DND-41 (cell line): ENCODE results near the gene SNAPC4.
A peak's percentile ranks its signal among the peaks of the same experiment; 100 is the strongest.

Experiments used
- ATAC-seq: fragments of 200-7000 bp; cut with Tn5 transposase; 3 replicates; pipeline ENCODE4 v1.9.1; 2021; ENCODE audit warnings: low read depth; ENCODE audit not compliant: insufficient read depth
- DNase-seq: peaks from one replicate; pipeline ENCODE4 v3.0.0-alpha.2; 2020
- H2AFZ ChIP-seq: 2 replicates; pipeline ENCODE4 v1.6.0; 2012; ENCODE audit warnings: low read depth, low read length
- H3K27ac ChIP-seq: 2 replicates; pipeline ENCODE4 v1.5.1; 2012; ENCODE audit warnings: low read length, inconsistent platforms
- H3K27me3 ChIP-seq: fragments of 200-600 bp; sonication (generic); 2 replicates; pipeline ENCODE4 v1.6.0; 2012; ENCODE audit warnings: low read length, mild to moderate bottlenecking, inconsistent platforms; ENCODE audit not compliant: insufficient read depth, poor library complexity
- H3K36me3 ChIP-seq: 2 replicates; pipeline ENCODE4 v1.5.1; 2012; ENCODE audit warnings: low read length, inconsistent platforms; ENCODE audit not compliant: insufficient read depth
- H3K4me1 ChIP-seq: 2 replicates; pipeline ENCODE4 v1.5.1; 2012; ENCODE audit warnings: mild to moderate bottlenecking, low read length; ENCODE audit not compliant: insufficient read depth
- H3K4me2 ChIP-seq: 2 replicates; pipeline ENCODE4 v1.6.0; 2012; ENCODE audit warnings: mild to moderate bottlenecking, moderate library complexity, low read length, inconsistent platforms; ENCODE audit not compliant: insufficient read depth
- H3K4me3 ChIP-seq, 2 experiments: fragments of 200-600 bp in 1 of 2; shearing (Covaris generic) in 1 of 2; 2 replicates each; pipeline ENCODE4 v1.5.1; 2012 to 2016; ENCODE audit warnings: inconsistent platforms in 2 of 2, low read length in 2 of 2, mild to moderate bottlenecking in 2 of 2, low read depth in 1 of 2, moderate library complexity in 1 of 2
- H3K79me2 ChIP-seq: 2 replicates; pipeline ENCODE4 v1.6.0; 2012; ENCODE audit warnings: low read length, inconsistent platforms; ENCODE audit not compliant: insufficient read depth
- H3K9ac ChIP-seq: 2 replicates; pipeline ENCODE4 v1.6.0; 2012; ENCODE audit warnings: low read depth, mild to moderate bottlenecking, inconsistent platforms, low read length, moderate library complexity
- H3K9me3 ChIP-seq: 2 replicates; pipeline ENCODE4 v1.5.1; 2012; ENCODE audit warnings: low read length, moderate library complexity, mild to moderate bottlenecking, inconsistent platforms; ENCODE audit not compliant: insufficient read depth, severe bottlenecking
- H4K20me1 ChIP-seq: 2 replicates; pipeline ENCODE4 v1.6.0; 2012; ENCODE audit warnings: low read length; ENCODE audit not compliant: insufficient read depth
- CTCF ChIP-seq: IDR thresholded peaks from 2 replicates; pipeline ENCODE4 v1.5.1; 2012; ENCODE audit warnings: borderline replicate concordance, low read length, moderate library complexity, mild to moderate bottlenecking; ENCODE audit not compliant: poor library complexity, severe bottlenecking; ENCODE audit errors: extremely low read depth
- EZH2 ChIP-seq: IDR thresholded peaks from 3 replicates; pipeline ENCODE4 v1.6.1; 2012; ENCODE audit warnings: borderline replicate concordance, low read depth, mild to moderate bottlenecking, moderate library complexity, low read length, inconsistent platforms; ENCODE audit not compliant: severe bottlenecking

The SNAPC4 gene

GRCh38 chr9:136430588-136431234, 30.7 kb upstream of the SNAPC4 start:
- H3K9ac ChIP-seq: no peak overlapping the region
- H3K79me2 ChIP-seq: peaks cover 17% of the 10 kb centered on the region
- DNase-seq: no peak
- no peak overlapping the region for H2AFZ ChIP-seq
- no peaks in the 10 kb centered on the region for H3K4me1 ChIP-seq
- H3K9me3 ChIP-seq: no peaks in the 10 kb centered on the region
- no peak for TF ChIP-seq CTCF
- TF ChIP-seq EZH2: no peak
- peaks cover 53% of the 10 kb centered on the region for H3K36me3 ChIP-seq
- no peaks in the 10 kb centered on the region for H3K27me3 ChIP-seq
- no peak overlapping the region for H3K27ac ChIP-seq
- no peak for ATAC-seq
- no peak overlapping the region for H3K4me2 ChIP-seq
- no peak overlapping the region for H3K4me3 ChIP-seq
- peaks cover 12% of the 10 kb centered on the region; the same call in 1 of the 2 replicates for H4K20me1 ChIP-seq

- H4K20me1 ChIP-seq: peaks cover 6% of the 10 kb centered on the region; the same call in 1 of the 2 replicates
- DNase-seq (no peak), ATAC-seq (no peak)
- no peak overlapping the region for H2AFZ ChIP-seq
- H3K9ac ChIP-seq: no peak overlapping the region
- H3K27me3 ChIP-seq: no peaks in the 10 kb centered on the region
- H3K4me3 ChIP-seq: no peak overlapping the region
- no peaks in the 10 kb centered on the region for H3K4me1 ChIP-seq
- H3K79me2 ChIP-seq: peaks cover 9% of the 10 kb centered on the region
- peaks cover 49% of the 10 kb centered on the region for H3K36me3 ChIP-seq
- H3K27ac ChIP-seq: no peak overlapping the region
- TF ChIP-seq CTCF (no peak), EZH2 (no peak)
- no peaks in the 10 kb centered on the region for H3K9me3 ChIP-seq
- no peak overlapping the region for H3K4me2 ChIP-seq
These were observed 29.9 kb upstream of the SNAPC4 start for GRCh38 chr9:136429683-136430491.

DNA sequence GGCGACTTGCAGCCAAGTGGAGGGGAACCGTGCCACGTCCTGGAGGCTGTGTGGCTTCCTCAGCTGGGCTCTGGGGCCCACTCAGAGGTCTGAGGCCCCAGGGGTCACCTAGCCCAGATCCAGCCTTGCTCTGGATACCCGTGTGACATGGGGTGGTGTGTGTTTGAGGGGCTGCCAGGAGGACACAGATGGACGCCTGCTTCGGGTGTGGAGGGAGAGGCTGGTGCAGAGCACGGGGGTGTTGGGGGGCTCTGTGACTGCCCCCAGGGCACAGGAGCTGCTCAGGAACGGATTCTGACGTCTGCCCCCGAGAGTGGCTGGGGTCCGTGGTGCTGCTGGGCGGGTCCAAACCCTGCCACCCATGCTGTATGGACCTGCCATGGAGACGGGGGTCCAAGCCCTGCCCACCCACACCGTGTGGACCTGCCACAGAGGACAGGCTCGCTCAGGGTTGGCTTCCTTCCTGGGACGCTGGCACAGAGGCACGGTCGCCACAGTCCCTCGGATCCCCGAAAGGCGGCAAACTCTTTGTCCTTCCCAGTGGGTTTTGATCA, 29.2 kb upstream of the SNAPC4 start:
- DNase-seq: no peak

More for the DNA sequence above, 29.2 kb upstream of the SNAPC4 start:
- TF ChIP-seq EZH2 (no peak), CTCF (no peak)
- Histone ChIP-seq H3K79me2 (0 out of 2 replicates have a peak, but pooled peaks cover 5% of the 10 kb centered on the region), H3K4me2 (no peak overlapping the region), H3K27me3 (no peaks in the 10 kb centered on the region), H3K4me1 (no peaks in the 10 kb centered on the region), H3K27ac (no peak overlapping the region), H2AFZ (no peak overlapping the region), H3K9ac (no peak overlapping the region), H4K20me1 (peaks cover 5% of the 10 kb centered on the region; the same call in 1 of the 2 replicates), H3K4me3 (no peak overlapping the region), H3K9me3 (no peaks in the 10 kb centered on the region), H3K36me3 (peaks cover 54% of the 10 kb centered on the region)
- ATAC-seq: peak; percentile 14; the same call in 1 of the 3 replicates
